ENCODE measurements around the gene DEFB129. TPM values are rescaled to one million over a fixed set of nuclear protein-coding genes. Genes with fewer than 3 reads are reported as not detected.

DEFB129 gene
- not detected in 2 replicates for total RNA-seq

GRCh38 chr20:226958-227357, at the start of gene DEFB129:
Gene DEFB129 (plus strand): TSS chr20:227258. CDS start chr20:227289, 31 bp downstream.
- intact Hi-C loops (cut with micrococcal nuclease): no loop called here
- H3K4me1 Mint-ChIP-seq: peaks cover 20% of the 10 kb centered on the region
- H3K27me3 Mint-ChIP-seq: no peaks in the 10 kb centered on the region
- H3K4me3 Mint-ChIP-seq: peak within 1 kb of the TSS; percentile 12
- H3K9me3 Mint-ChIP-seq: no peaks in the 10 kb centered on the region
- ChIA-PET CTCF (interaction anchor here (1.1 to 1.4 kb wide), 3 partner anchors 38 to 99 kb away, joined by 3 to 4 read pairs (median 3); no protein-coding TSS in a partner anchor), POLR2A (interaction anchor here (0.6 to 1.6 kb wide), 2 partner anchors 11 to 38 kb away, joined by 4 to 8 read pairs; no protein-coding TSS in a partner anchor)
- ATAC-seq (ENCODE audit: low read depth) (no peak), DNase-seq (no peak)
- no peaks in the 10 kb centered on the region for H3K36me3 Mint-ChIP-seq (ENCODE audit: low read depth)
- no peak for TF ChIP-seq CTCF (IDR thresholded peaks at IDR 0.05)
- peak within 1 kb of the TSS; percentile 85 for H3K27ac Mint-ChIP-seq

DNA sequence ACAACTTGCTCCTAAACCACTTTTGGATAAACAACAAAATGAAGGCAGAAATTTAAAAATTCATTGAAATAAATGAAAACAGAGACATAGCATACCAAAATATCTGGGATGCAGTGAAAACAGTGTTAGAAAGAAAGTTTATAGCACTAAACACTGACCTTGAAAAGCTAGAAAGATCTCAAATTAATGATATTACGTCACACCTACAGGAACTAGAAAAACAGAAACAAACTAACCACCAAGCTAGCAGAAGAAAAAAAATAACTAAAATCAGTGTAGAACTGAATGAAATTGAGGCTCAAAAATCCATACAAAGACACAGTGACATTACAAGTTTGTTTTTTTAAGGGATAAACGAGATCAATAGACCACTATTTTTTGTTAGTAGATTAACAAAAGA, 42.8 kb upstream of the DEFB129 start:
- no peak for DNase-seq
- ChIA-PET CTCF (no interaction called here), POLR2A (no interaction called here)
- H3K4me1 Mint-ChIP-seq: no peaks in the 10 kb centered on the region
- intact Hi-C loops (cut with micrococcal nuclease): no loop called here
- ATAC-seq (ENCODE audit: low read depth): no peak
- no peaks in the 10 kb centered on the region for H3K36me3 Mint-ChIP-seq (ENCODE audit: low read depth)
- TF ChIP-seq CTCF (IDR thresholded peaks at IDR 0.05): no peak
- peaks cover 46% of the 10 kb centered on the region for H3K27me3 Mint-ChIP-seq
- H3K27ac Mint-ChIP-seq: no peak overlapping the region
- peaks cover 17% of the 10 kb centered on the region for H3K9me3 Mint-ChIP-seq
- H3K4me3 Mint-ChIP-seq: no peak overlapping the region

- TF ChIP-seq CTCF (IDR thresholded peaks at IDR 0.05): no peak
- Mint-ChIP-seq H3K4me3 (no peak overlapping the region), H3K36me3 (ENCODE audit: low read depth) (no peaks in the 10 kb centered on the region), H3K4me1 (no peaks in the 10 kb centered on the region), H3K27me3 (peaks cover 45% of the 10 kb centered on the region), H3K27ac (no peak overlapping the region), H3K9me3 (peaks cover 22% of the 10 kb centered on the region)
- intact Hi-C loops (cut with micrococcal nuclease): no loop called here
- DNase-seq (no peak), ATAC-seq (ENCODE audit: low read depth) (no peak)
- ChIA-PET POLR2A (no interaction called here), CTCF (no interaction called here)
Measured at GRCh38 chr20:187733-188132, 39.3 kb upstream of the DEFB129 start.

DNA sequence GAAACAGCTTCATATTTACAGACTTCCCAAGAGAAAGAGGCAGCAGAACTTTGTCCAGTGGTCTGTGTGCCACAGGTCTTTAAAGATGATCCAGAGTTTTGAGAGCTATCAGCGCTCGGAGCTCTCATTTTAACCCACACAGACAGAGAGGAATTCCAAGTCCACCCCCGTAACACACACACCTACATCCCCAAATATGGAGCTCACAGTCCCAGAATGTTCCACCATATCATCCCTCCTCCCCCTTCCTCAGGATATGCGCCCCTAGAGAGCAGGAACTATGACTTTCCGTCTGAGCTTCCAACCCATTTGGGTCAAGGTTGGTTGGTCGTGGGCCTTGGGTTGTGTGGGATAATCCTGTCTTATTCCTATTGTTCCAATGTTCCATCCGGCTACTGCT, 37.4 kb upstream of the DEFB129 start, which contains the start of gene DEFB128:
Gene DEFB128, minus strand, starts transcription at position 101 of the 400 bp plus-strand sequence. Its CDS starts 88 bp downstream, at position 13.
- H3K27me3 Mint-ChIP-seq: peaks cover 33% of the 10 kb centered on the region
- ATAC-seq (ENCODE audit: low read depth) (no peak), DNase-seq (no peak)
- intact Hi-C loops (cut with micrococcal nuclease): no loop called here
- H3K4me3 Mint-ChIP-seq: no peak within 1 kb of the TSS
- ChIA-PET CTCF (no interaction called here), POLR2A (no interaction called here)
- H3K27ac Mint-ChIP-seq: no peak within 1 kb of the TSS
- H3K9me3 Mint-ChIP-seq: peaks cover 10% of the 10 kb centered on the region
- TF ChIP-seq CTCF (IDR thresholded peaks at IDR 0.05): no peak
- H3K36me3 Mint-ChIP-seq (ENCODE audit: low read depth): no peaks in the 10 kb centered on the region
- no peaks in the 10 kb centered on the region for H3K4me1 Mint-ChIP-seq

- DNase-seq (no peak), ATAC-seq (ENCODE audit: low read depth) (no peak)
- ChIA-PET POLR2A (no interaction called here), CTCF (no interaction called here)
- Mint-ChIP-seq H3K27me3 (peaks cover 30% of the 10 kb centered on the region), H3K36me3 (ENCODE audit: low read depth) (no peaks in the 10 kb centered on the region), H3K27ac (no peak overlapping the region), H3K4me3 (no peak overlapping the region), H3K9me3 (peaks cover 2% of the 10 kb centered on the region), H3K4me1 (no peaks in the 10 kb centered on the region)
- TF ChIP-seq CTCF (IDR thresholded peaks at IDR 0.05): no peak
- intact Hi-C loops (cut with micrococcal nuclease): no loop called here
Measured at GRCh38 chr20:198225-198624, 28.8 kb upstream of the DEFB129 start.

Data from activated B cell treated with CpG ODN at 0.5 μM for 24 hours (primary cell).